Smooth muscle cell (in vitro differentiated cells): Measurements from ENCODE around the gene NUAK2. TPM values are rescaled to one million over a fixed set of nuclear protein-coding genes. Genes with fewer than 3 reads are reported as not detected.

Source experiments
- DNase-seq: peaks from one replicate; lab custom pipeline; 2025; ENCODE audit not compliant: unreplicated experiment; lab: John Stamatoyannopoulos, UW
- H2AFZ ChIP-seq: fragments of 200-600 bp; sonication (generic); 2 replicates; pipeline ENCODE4 v1.6.0; 2016; ENCODE audit warnings: antibody characterized with exemption, low read depth, mild to moderate bottlenecking
- H3F3A ChIP-seq: fragments of 200-600 bp; sonication (generic); 2 replicates; pipeline ENCODE4 v1.6.0; 2017; ENCODE audit warnings: antibody characterized with exemption, low read depth
- H3K27ac ChIP-seq: fragments of 200-600 bp; sonication (generic); 2 replicates; pipeline ENCODE4 v1.5.1; 2016; ENCODE audit warnings: low read depth, mild to moderate bottlenecking
- H3K27me3 ChIP-seq: fragments of 200-600 bp; sonication (generic); 2 replicates; pipeline ENCODE4 v1.6.1; 2016; ENCODE audit warnings: low read depth, mild to moderate bottlenecking
- H3K36me3 ChIP-seq: fragments of 200-600 bp; sonication (generic); 2 replicates; pipeline ENCODE4 v1.5.1; 2016; ENCODE audit warnings: low read depth
- H3K4me1 ChIP-seq: fragments of 200-600 bp; sonication (generic); 2 replicates; pipeline ENCODE4 v1.5.1; 2016; ENCODE audit warnings: low read depth
- H3K4me2 ChIP-seq: fragments of 200-600 bp; sonication (generic); 2 replicates; pipeline ENCODE4 v1.6.0; 2016; ENCODE audit warnings: mild to moderate bottlenecking
- H3K4me3 ChIP-seq: fragments of 200-600 bp; sonication (generic); 2 replicates; pipeline ENCODE4 v1.5.1; 2016; ENCODE audit warnings: mild to moderate bottlenecking
- H3K79me2 ChIP-seq: fragments of 200-600 bp; sonication (generic); 2 replicates; pipeline ENCODE4 v1.6.0; 2016; ENCODE audit warnings: low read depth, mild to moderate bottlenecking
- H3K9ac ChIP-seq: fragments of 200-600 bp; sonication (generic); 2 replicates; pipeline ENCODE4 v1.6.0; 2016; ENCODE audit warnings: low read depth
- H3K9me3 ChIP-seq: fragments of 200-600 bp; sonication (generic); replicated peaks from 2 replicates; pipeline ENCODE4 v1.5.1; 2016; ENCODE audit warnings: low read depth
- H4K20me1 ChIP-seq: fragments of 200-600 bp; sonication (generic); 2 replicates; pipeline ENCODE4 v1.6.0; 2016; ENCODE audit warnings: low read depth
- CTCF ChIP-seq: fragments of 200-600 bp; sonication (generic); IDR thresholded peaks from 2 replicates; pipeline ENCODE4 v1.5.1; 2017; ENCODE audit warnings: borderline replicate concordance, mild to moderate bottlenecking, antibody characterized with exemption; ENCODE audit not compliant: insufficient read depth, poor library complexity, severe bottlenecking
- WGBS: methylation state at CpG from one replicate; pipeline ENCODE4 v1.1.7; 2016; ENCODE audit warnings: low lambda C conversion rate; 5-methylcytosine and 5-hydroxymethylcytosine counted together
- polyA plus RNA-seq: library from polyadenylated mRNA; unstranded; fragments of >200 nt; fragmentation: Nextera tagmentation; extraction: Ambion mirVana; gene quantifications from 2 replicates; pipeline ENCODE4 v1.2.1, GENCODE V29; 2016
- total RNA-seq: library from RNA; depleted of rRNA; stranded (reverse); fragments of >200 nt; gene quantifications from 2 replicates; pipeline ENCODE4 v1.2.3, GENCODE V29; 2014

NUAK2 gene
- total and polyA plus RNA-seq, 2 experiments from 2014 or later, result 11.3 to 15.8 TPM

GRCh38 chr1:205273551-205273982 lies 48.0 kb downstream of the NUAK2 start:
- H3K27ac ChIP-seq, result no peak overlapping the region
- H3K9ac ChIP-seq, result no peak overlapping the region
- no peak overlapping the region for H3K4me3 ChIP-seq
- no peak overlapping the region for H2AFZ ChIP-seq
- H3K27me3 ChIP-seq, result no peaks in the 10 kb centered on the region
- DNase-seq, result peak; percentile 43
- no peaks in the 10 kb centered on the region for H3F3A ChIP-seq
- H3K79me2 ChIP-seq, result no peaks in the 10 kb centered on the region
- peaks cover 22% of the 10 kb centered on the region for H3K4me1 ChIP-seq
- no peaks in the 10 kb centered on the region for H4K20me1 ChIP-seq
- H3K4me2 ChIP-seq, result no peak overlapping the region
- peak; percentile 93 for TF ChIP-seq CTCF
- H3K9me3 ChIP-seq, result no peaks in the 10 kb centered on the region
- 11% methylated on average over 7 of the region's 7 CpGs for WGBS
- H3K36me3 ChIP-seq, result no peaks in the 10 kb centered on the region

- DNase-seq, result no peak
- H3K4me1 ChIP-seq, result peaks cover 22% of the 10 kb centered on the region
- no peak for TF ChIP-seq CTCF
- no peaks in the 10 kb centered on the region for H3K36me3 ChIP-seq
- H4K20me1 ChIP-seq, result no peaks in the 10 kb centered on the region
- no peak overlapping the region for H3K9ac ChIP-seq
- H3F3A ChIP-seq, result no peaks in the 10 kb centered on the region
- no peaks in the 10 kb centered on the region for H3K27me3 ChIP-seq
- H3K4me2 ChIP-seq, result no peak overlapping the region
- no peaks in the 10 kb centered on the region for H3K79me2 ChIP-seq
- 72% methylated on average over 3 of the region's 3 CpGs for WGBS
- H3K27ac ChIP-seq, result no peak overlapping the region
- H2AFZ ChIP-seq, result no peak overlapping the region
- no peak overlapping the region for H3K4me3 ChIP-seq
- no peaks in the 10 kb centered on the region for H3K9me3 ChIP-seq
Measured at GRCh38 chr1:205272536-205272935, 49.0 kb downstream of the NUAK2 start.

- DNase-seq, result no peak
- Histone ChIP-seq H3F3A (no peaks in the 10 kb centered on the region), H3K27me3 (no peaks in the 10 kb centered on the region), H4K20me1 (no peaks in the 10 kb centered on the region), H3K9me3 (no peaks in the 10 kb centered on the region), H3K4me1 (peaks cover 22% of the 10 kb centered on the region), H3K4me3 (no peak overlapping the region), H2AFZ (no peak overlapping the region), H3K9ac (no peak overlapping the region), H3K36me3 (no peaks in the 10 kb centered on the region), H3K27ac (no peak overlapping the region), H3K79me2 (no peaks in the 10 kb centered on the region), H3K4me2 (no peak overlapping the region)
- TF ChIP-seq CTCF, result no peak
- 97% methylated on average over 13 of the region's 18 CpGs for WGBS
Measured at GRCh38 chr1:205271745-205272144, 49.8 kb downstream of the NUAK2 start.

- H3K27me3 ChIP-seq, result no peaks in the 10 kb centered on the region
- H3K4me1 ChIP-seq, result peaks cover 22% of the 10 kb centered on the region
- H2AFZ ChIP-seq, result no peak overlapping the region
- H3F3A ChIP-seq, result no peaks in the 10 kb centered on the region
- no peak overlapping the region for H3K9ac ChIP-seq
- no peaks in the 10 kb centered on the region for H3K9me3 ChIP-seq
- H3K27ac ChIP-seq, result no peak overlapping the region
- H4K20me1 ChIP-seq, result no peaks in the 10 kb centered on the region
- no peak overlapping the region for H3K4me3 ChIP-seq
- H3K36me3 ChIP-seq, result no peaks in the 10 kb centered on the region
- no peak for TF ChIP-seq CTCF
- 92% methylated on average over 8 of the region's 8 CpGs for WGBS
- no peak for DNase-seq
- H3K79me2 ChIP-seq, result no peaks in the 10 kb centered on the region
- no peak overlapping the region for H3K4me2 ChIP-seq
Measured at GRCh38 chr1:205271277-205271676, 50.3 kb downstream of the NUAK2 start.
